PC-9 (cell line): ENCODE measurements around the gene ORC3. TPM values are rescaled to one million over a fixed set of nuclear protein-coding genes. Genes with fewer than 3 reads are reported as not detected.

Experiments
- BruUV-seq: library from RNA; stranded (reverse); fragments of 400-500 nt; replicated peaks from 2 replicates; lab custom pipeline; 2021; lab: Mats Ljungman, UMichigan
- CTCF ChIA-PET: fragments of 300-600 bp; sonication (Branson Sonifier 250); formaldehyde crosslinking; loops from one replicate; lab custom pipeline; 2022; ENCODE audit warnings: antibody characterized with exemption; lab: Charles Lee
- POLR2A ChIA-PET: fragments of 300-600 bp; sonication (Branson Sonifier 250); formaldehyde crosslinking; loops from one replicate; lab custom pipeline; 2022; ENCODE audit warnings: antibody characterized with exemption; ENCODE audit not compliant: unreplicated experiment; lab: Charles Lee
- DNase-seq, 2 experiments: peaks; one replicate each; pipeline versions ENCODE4 v3.0.0 to v3.0.0-alpha.2; 2015 to 2022; ENCODE audit warnings: mixed read lengths in 1 of 2
- H2AFZ ChIP-seq: fragments of 200-600 bp; sonication (generic); 2 replicates; pipeline ENCODE4 v1.8.1; 2017; ENCODE audit warnings: antibody characterized with exemption
- H3F3A ChIP-seq: fragments of 200-600 bp; sonication (generic); 2 replicates; pipeline ENCODE4 v1.8.1; 2017; ENCODE audit warnings: antibody characterized with exemption, mild to moderate bottlenecking, low read depth; ENCODE audit not compliant: insufficient read depth
- H3K27ac ChIP-seq: fragments of 200-600 bp; sonication (generic); 2 replicates; pipeline ENCODE4 v1.6.1; 2016; ENCODE audit warnings: mixed run types
- H3K27me3 ChIP-seq: fragments of 200-600 bp; sonication (generic); 2 replicates; pipeline ENCODE4 v1.6.1; 2016; ENCODE audit warnings: low read depth, mixed run types; ENCODE audit not compliant: insufficient read depth
- H3K36me3 ChIP-seq: fragments of 200-600 bp; sonication (generic); 2 replicates; pipeline ENCODE4 v1.6.1; 2016; ENCODE audit warnings: low read depth, mixed run types
- H3K4me1 ChIP-seq: fragments of 200-600 bp; sonication (generic); replicated peaks from 2 replicates; pipeline ENCODE4 v1.6.1; 2016; ENCODE audit warnings: mixed run types; ENCODE audit not compliant: insufficient read depth
- H3K4me2 ChIP-seq: fragments of 200-600 bp; sonication (generic); 2 replicates; pipeline ENCODE4 v1.6.1; 2017; ENCODE audit warnings: mixed run types
- H3K4me3 ChIP-seq: fragments of 200-600 bp; sonication (generic); 2 replicates; pipeline ENCODE4 v1.6.1; 2016; ENCODE audit warnings: mixed run types
- H3K79me2 ChIP-seq: fragments of 200-600 bp; sonication (generic); 2 replicates; pipeline ENCODE4 v1.6.1; 2017; ENCODE audit warnings: low read depth, mixed run types
- H3K9me2 ChIP-seq: fragments of 200-600 bp; sonication (generic); 2 replicates; pipeline ENCODE4 v1.8.1; 2017; ENCODE audit warnings: mild to moderate bottlenecking; ENCODE audit not compliant: insufficient read depth
- H3K9me3 ChIP-seq: fragments of 200-600 bp; sonication (generic); 2 replicates; pipeline ENCODE4 v1.8.1; 2016; ENCODE audit warnings: low read depth; ENCODE audit not compliant: insufficient read depth
- H4K20me1 ChIP-seq: fragments of 200-600 bp; sonication (generic); 2 replicates; pipeline ENCODE4 v1.8.1; 2017; ENCODE audit not compliant: insufficient read depth
- CTCF ChIP-seq: fragments of 200-600 bp; sonication (generic); conservative IDR thresholded peaks from 2 replicates; pipeline ENCODE4 v1.6.1; 2017; ENCODE audit warnings: mixed run types, antibody characterized with exemption, mild to moderate bottlenecking, moderate library complexity
- EZH2 ChIP-seq: fragments of 200-600 bp; sonication (generic); IDR thresholded peaks from 2 replicates; pipeline ENCODE4 v1.8.0; 2017; ENCODE audit warnings: antibody characterized with exemption, low read depth
- intact Hi-C: fragments of 100-400 bp; cut with micrococcal nuclease; formaldehyde crosslinking; loops from one replicate; pipeline ENCODE4 v1.10.0; 2022; ENCODE audit not compliant: unreplicated experiment
- total RNA-seq: library from RNA; stranded (reverse); gene quantifications from 2 replicates; pipeline ENCODE4 v1.2.3, GENCODE V29; 2021

ORC3 gene
- total RNA-seq, 1 experiment from 2014 or later = 24.3 TPM

GRCh38 chr6:87653074-87653962 is 63.4 kb downstream of the ORC3 start:
- H3K27me3 ChIP-seq = no peaks in the 10 kb centered on the region
- no TSS peak for BruUV-seq
- H3K27ac ChIP-seq = no peak overlapping the region
- H3K36me3 ChIP-seq = no peaks in the 10 kb centered on the region
- no peaks in the 10 kb centered on the region for H3F3A ChIP-seq
- CTCF ChIA-PET = no interaction called here
- POLR2A ChIA-PET = no interaction called here
- no peaks in the 10 kb centered on the region for H3K9me3 ChIP-seq
- intact Hi-C loops = no loop called here
- H3K4me1 ChIP-seq = no peaks in the 10 kb centered on the region
- no peak overlapping the region for H3K4me2 ChIP-seq
- H3K79me2 ChIP-seq = no peaks in the 10 kb centered on the region
- no peak for TF ChIP-seq CTCF
- no peak for TF ChIP-seq EZH2
- no peaks in the 10 kb centered on the region for H4K20me1 ChIP-seq
- no peak overlapping the region for H3K4me3 ChIP-seq
- H2AFZ ChIP-seq = no peak overlapping the region
- no peak for DNase-seq
- no peaks in the 10 kb centered on the region for H3K9me2 ChIP-seq

GRCh38 chr6:87654122-87654521 is 64.2 kb downstream of the ORC3 start:
- ChIA-PET CTCF (no interaction called here), POLR2A (no interaction called here)
- BruUV-seq = no TSS peak
- Histone ChIP-seq H3K79me2 (no peaks in the 10 kb centered on the region), H2AFZ (no peak overlapping the region), H3K9me3 (no peaks in the 10 kb centered on the region), H4K20me1 (no peaks in the 10 kb centered on the region), H3F3A (no peaks in the 10 kb centered on the region), H3K4me3 (no peak overlapping the region), H3K4me2 (no peak overlapping the region), H3K36me3 (no peaks in the 10 kb centered on the region), H3K27me3 (no peaks in the 10 kb centered on the region), H3K4me1 (no peaks in the 10 kb centered on the region), H3K27ac (no peak overlapping the region), H3K9me2 (no peaks in the 10 kb centered on the region)
- no peak for DNase-seq
- TF ChIP-seq EZH2 (no peak), CTCF (no peak)
- intact Hi-C loops = no loop called here

- H3K79me2 ChIP-seq = no peaks in the 10 kb centered on the region
- no peaks in the 10 kb centered on the region for H3F3A ChIP-seq
- intact Hi-C loops = no loop called here
- BruUV-seq = no TSS peak
- H4K20me1 ChIP-seq = no peaks in the 10 kb centered on the region
- no peak for TF ChIP-seq EZH2
- TF ChIP-seq CTCF = no peak
- H3K9me3 ChIP-seq = no peaks in the 10 kb centered on the region
- H3K4me2 ChIP-seq = no peak overlapping the region
- no peak for DNase-seq
- no peak overlapping the region for H2AFZ ChIP-seq
- no peaks in the 10 kb centered on the region for H3K9me2 ChIP-seq
- H3K36me3 ChIP-seq = no peaks in the 10 kb centered on the region
- ChIA-PET POLR2A (interaction anchor here (0.7 kb wide), 1 partner anchor 201 kb away, joined by 3 read pairs; no protein-coding TSS in a partner anchor), CTCF (no interaction called here)
- no peak overlapping the region for H3K4me3 ChIP-seq
- no peaks in the 10 kb centered on the region for H3K4me1 ChIP-seq
- H3K27me3 ChIP-seq = no peaks in the 10 kb centered on the region
- no peak overlapping the region for H3K27ac ChIP-seq
Observed at GRCh38 chr6:87654875-87655454, 65.0 kb downstream of the ORC3 start.
